ENCODE data around the gene DNAH14. TPM values are rescaled to one million over a fixed set of nuclear protein-coding genes. Genes with fewer than 3 reads are reported as not detected.
"Not testable (repeated sequence)": the region's sequence is repeated elsewhere in the genome, so short reads cannot be mapped to it uniquely, and the experiment has no call there.

DNAH14 gene
- total RNA-seq, 4 donors from 2014 or later: 4.1 to 84.0 (median 11.4) TPM

GRCh38 chr1:224939844-224940425, 10.5 kb downstream of the DNAH14 start:
- TF ChIP-seq POLR2A (IDR thresholded peaks at IDR 0.05) (no peak), CTCF (IDR thresholded peaks at IDR 0.05) (no peak), EP300 (IDR thresholded peaks at IDR 0.05; ENCODE audit: low read depth) (no peak), POLR2AphosphoS5 (IDR thresholded peaks at IDR 0.05) (no peak)
- intact Hi-C loops (cut with DNase I; ENCODE audit: low total_unique reads): no loop called here
- peaks cover 7 to 26% of the 10 kb centered on the region in 2 donors for H3K9me3 ChIP-seq
- no peaks in the 10 kb centered on the region for H3K36me3 ChIP-seq
- no peak overlapping the region for H3K27ac ChIP-seq
- no peak for DNase-seq
- H3K4me3 ChIP-seq: no peak overlapping the region
- no peaks in the 10 kb centered on the region for H3K4me1 ChIP-seq
- no peaks in the 10 kb centered on the region for H3K27me3 ChIP-seq
- in situ Hi-C loops (cut with MboI; ENCODE audit: low pct_ligation_motif_present in 1 of 4, low pct_unique_long_range_greater_than_20kb in 1 of 4, low sequenced_read_pairs in 3 of 4): no loop called here

GRCh38 chr1:224940735-224941134, 11.3 kb downstream of the DNAH14 start:
- H3K9me3 ChIP-seq: peaks cover 0 to 18% of the 10 kb centered on the region in 2 donors
- H3K4me3 ChIP-seq; intact Hi-C loops (cut with DNase I; ENCODE audit: low total_unique reads); H3K4me1 ChIP-seq; in situ Hi-C loops (cut with MboI; ENCODE audit: low pct_ligation_motif_present in 1 of 4, low pct_unique_long_range_greater_than_20kb in 1 of 4, low sequenced_read_pairs in 3 of 4); DNase-seq; H3K36me3 ChIP-seq; H3K27ac ChIP-seq; H3K27me3 ChIP-seq: not testable (repeated sequence)
- 90 to 95% methylated on average over 2 to 3 of the region's 3 CpGs for WGBS, 2 donors (ENCODE audit: low coverage in 1 of 2)

GRCh38 chr1:224945651-224946348, 16.3 kb downstream of the DNAH14 start:
- H3K27me3 ChIP-seq; H3K4me1 ChIP-seq; H3K36me3 ChIP-seq; DNase-seq; H3K4me3 ChIP-seq; in situ Hi-C loops (cut with MboI; ENCODE audit: low pct_ligation_motif_present in 1 of 4, low pct_unique_long_range_greater_than_20kb in 1 of 4, low sequenced_read_pairs in 3 of 4); H3K9me3 ChIP-seq; intact Hi-C loops (cut with DNase I; ENCODE audit: low total_unique reads); H3K27ac ChIP-seq: not testable (repeated sequence)
- 82 to 93% methylated on average over 2 to 10 of the region's 10 CpGs for WGBS, 2 donors (ENCODE audit: low coverage in 1 of 2)

GRCh38 chr1:224946349-224946691, 16.8 kb downstream of the DNAH14 start:
- WGBS, 2 donors (ENCODE audit: low coverage in 1 of 2): 75 to 94% methylated on average over 2 to 6 of the region's 6 CpGs

GRCh38 chr1:224957696-224958095, 28.2 kb downstream of the DNAH14 start:
- 71 to 79% methylated on average over 3 of the region's 3 CpGs for WGBS, 2 donors (ENCODE audit: low coverage in 1 of 2)
- no peak for DNase-seq
- intact Hi-C loops (cut with DNase I; ENCODE audit: low total_unique reads): no loop called here

More at GRCh38 chr1:224946349-224946691, 16.8 kb downstream of the DNAH14 start:
- H3K4me1 ChIP-seq; H3K9me3 ChIP-seq; H3K36me3 ChIP-seq; H3K4me3 ChIP-seq; H3K27me3 ChIP-seq; H3K27ac ChIP-seq; in situ Hi-C loops (cut with MboI; ENCODE audit: low pct_ligation_motif_present in 1 of 4, low pct_unique_long_range_greater_than_20kb in 1 of 4, low sequenced_read_pairs in 3 of 4); DNase-seq; intact Hi-C loops (cut with DNase I; ENCODE audit: low total_unique reads): not testable (repeated sequence)

More at GRCh38 chr1:224957696-224958095, 28.2 kb downstream of the DNAH14 start:
- Histone ChIP-seq H3K4me1 (no peaks in the 10 kb centered on the region), H3K36me3 (no peaks in the 10 kb centered on the region), H3K4me3 (no peak overlapping the region), H3K27me3 (no peaks in the 10 kb centered on the region), H3K27ac (no peak overlapping the region), H3K9me3 (no peaks in the 10 kb centered on the region)
- in situ Hi-C loops (cut with MboI; ENCODE audit: low pct_ligation_motif_present in 1 of 4, low pct_unique_long_range_greater_than_20kb in 1 of 4, low sequenced_read_pairs in 3 of 4): no loop called here
- no peak for TF ChIP-seq POLR2AphosphoS5 (IDR thresholded peaks at IDR 0.05)
- no peak for TF ChIP-seq CTCF (IDR thresholded peaks at IDR 0.05)
- no peak for TF ChIP-seq EP300 (IDR thresholded peaks at IDR 0.05; ENCODE audit: low read depth)
- TF ChIP-seq POLR2A (IDR thresholded peaks at IDR 0.05): no peak
